ENCODE results near the gene FASTKD1. TPM values are rescaled to one million over a fixed set of nuclear protein-coding genes. Genes with fewer than 3 reads are reported as not detected.
A peak's percentile ranks its signal among the peaks of the same experiment; 100 is the strongest.
"Not testable (repeated sequence)": the region's sequence is repeated elsewhere in the genome, so short reads cannot be mapped to it uniquely, and the experiment has no call there.

Gene FASTKD1
- total RNA-seq, 1 donor from 2014 or later, result 112 TPM

- DNase-seq (ENCODE audit: missing footprints); intact Hi-C loops (cut with DNase I); ATAC-seq: not testable (repeated sequence)
Measured at GRCh38 chr2:169514758-169515157, 58.9 kb downstream of the FASTKD1 start.

GRCh38 chr2:169513926-169514325 lies 59.7 kb downstream of the FASTKD1 start:
- ATAC-seq, result peak; percentile 66
- no peak for DNase-seq (ENCODE audit: missing footprints)
- intact Hi-C loops (cut with DNase I), result no loop called here

GRCh38 chr2:169513094-169513493 lies 60.6 kb downstream of the FASTKD1 start:
- intact Hi-C loops (cut with DNase I), result no loop called here
- no peak for DNase-seq (ENCODE audit: missing footprints)
- no peak for ATAC-seq

- ATAC-seq (no peak), DNase-seq (ENCODE audit: missing footprints) (no peak)
- intact Hi-C loops (cut with DNase I), result no loop called here
Measured at GRCh38 chr2:169512525-169512924, 61.1 kb downstream of the FASTKD1 start.

GRCh38 chr2:169511818-169512217 lies 61.8 kb downstream of the FASTKD1 start:
- DNase-seq (ENCODE audit: missing footprints) (no peak), ATAC-seq (no peak)
- intact Hi-C loops (cut with DNase I), result no loop called here

- no peak for DNase-seq (ENCODE audit: missing footprints)
- ATAC-seq, result no peak
- intact Hi-C loops (cut with DNase I), result no loop called here
Measured at GRCh38 chr2:169510496-169510895, 63.2 kb downstream of the FASTKD1 start.

- no peak for DNase-seq (ENCODE audit: missing footprints)
- no peak for ATAC-seq
- intact Hi-C loops (cut with DNase I), result no loop called here
Measured at GRCh38 chr2:169509955-169510354, 63.7 kb downstream of the FASTKD1 start.

- ATAC-seq, result peak; percentile 61
- intact Hi-C loops (cut with DNase I), result no loop called here
- no peak for DNase-seq (ENCODE audit: missing footprints)
Measured at GRCh38 chr2:169509298-169509885, 64.3 kb downstream of the FASTKD1 start, which contains the start of gene KLHL41. Gene KLHL41, plus strand, starts transcription at chr2:169509702. Its CDS starts 77 bp downstream, at chr2:169509779.

- no peak for ATAC-seq
- intact Hi-C loops (cut with DNase I), result no loop called here
- no peak for DNase-seq (ENCODE audit: missing footprints)
Measured at GRCh38 chr2:169507698-169508097, 66.0 kb downstream of the FASTKD1 start.

GRCh38 chr2:169504651-169505050 lies 69.0 kb downstream of the FASTKD1 start:
- DNase-seq (ENCODE audit: missing footprints) (no peak), ATAC-seq (no peak)
- intact Hi-C loops (cut with DNase I), result no loop called here

- ATAC-seq (no peak), DNase-seq (ENCODE audit: missing footprints) (no peak)
- intact Hi-C loops (cut with DNase I), result no loop called here
Measured at GRCh38 chr2:169495310-169495928, 78.2 kb downstream of the FASTKD1 start.

GRCh38 chr2:169493360-169493759 lies 80.3 kb downstream of the FASTKD1 start:
- no peak for ATAC-seq
- no peak for DNase-seq (ENCODE audit: missing footprints)
- intact Hi-C loops (cut with DNase I), result no loop called here

- DNase-seq (ENCODE audit: missing footprints) (no peak), ATAC-seq (no peak)
- intact Hi-C loops (cut with DNase I), result no loop called here
Measured at GRCh38 chr2:169491378-169491777, 82.3 kb downstream of the FASTKD1 start.

- ATAC-seq (no peak), DNase-seq (ENCODE audit: missing footprints) (no peak)
- intact Hi-C loops (cut with DNase I), result no loop called here
Measured at GRCh38 chr2:169490834-169491233, 82.8 kb downstream of the FASTKD1 start.

GRCh38 chr2:169486487-169486886 lies 87.2 kb downstream of the FASTKD1 start:
- no peak for ATAC-seq
- intact Hi-C loops (cut with DNase I), result no loop called here
- no peak for DNase-seq (ENCODE audit: missing footprints)

- intact Hi-C loops (cut with DNase I), result no loop called here
- ATAC-seq (no peak), DNase-seq (ENCODE audit: missing footprints) (no peak)
Measured at GRCh38 chr2:169485650-169486138, 88.0 kb downstream of the FASTKD1 start.

GRCh38 chr2:169480079-169480465 lies 93.6 kb downstream of the FASTKD1 start:
- ATAC-seq, result no peak
- no peak for DNase-seq (ENCODE audit: missing footprints)
- intact Hi-C loops (cut with DNase I), result no loop called here
